Measurements from ENCODE around the gene COL23A1.
A peak's percentile ranks its signal among the peaks of the same experiment; 100 is the strongest.

COL23A1 gene

GRCh38 chr5:178338126-178338749 lies 252.0 kb downstream of the COL23A1 start (continued):
- no peak for TF ChIP-seq ZBTB11 (tag by site-specific recombination; conservative IDR thresholded peaks at IDR 0.05; ENCODE audit: low read depth)
- no peak for TF ChIP-seq ZNF10 (tag by site-specific recombination; IDR thresholded peaks at IDR 0.05)
- TF ChIP-seq, protein P1, sequence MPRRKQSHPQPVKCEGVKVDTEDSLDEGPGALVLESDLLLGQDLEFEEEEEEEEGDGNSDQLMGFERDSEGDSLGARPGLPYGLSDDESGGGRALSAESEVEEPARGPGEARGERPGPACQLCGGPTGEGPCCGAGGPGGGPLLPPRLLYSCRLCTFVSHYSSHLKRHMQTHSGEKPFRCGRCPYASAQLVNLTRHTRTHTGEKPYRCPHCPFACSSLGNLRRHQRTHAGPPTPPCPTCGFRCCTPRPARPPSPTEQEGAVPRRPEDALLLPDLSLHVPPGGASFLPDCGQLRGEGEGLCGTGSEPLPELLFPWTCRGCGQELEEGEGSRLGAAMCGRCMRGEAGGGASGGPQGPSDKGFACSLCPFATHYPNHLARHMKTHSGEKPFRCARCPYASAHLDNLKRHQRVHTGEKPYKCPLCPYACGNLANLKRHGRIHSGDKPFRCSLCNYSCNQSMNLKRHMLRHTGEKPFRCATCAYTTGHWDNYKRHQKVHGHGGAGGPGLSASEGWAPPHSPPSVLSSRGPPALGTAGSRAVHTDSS (tag by site-specific recombination; IDR thresholded peaks at IDR 0.05), result no peak
- TF ChIP-seq ZNF626 (tag by site-specific recombination; IDR thresholded peaks at IDR 0.05), result no peak
- TF ChIP-seq SP2 (tag by site-specific recombination; IDR thresholded peaks at IDR 0.05), result no peak
- no peak for TF ChIP-seq ZNF747 (tag by site-specific recombination; IDR thresholded peaks at IDR 0.05)

DNA sequence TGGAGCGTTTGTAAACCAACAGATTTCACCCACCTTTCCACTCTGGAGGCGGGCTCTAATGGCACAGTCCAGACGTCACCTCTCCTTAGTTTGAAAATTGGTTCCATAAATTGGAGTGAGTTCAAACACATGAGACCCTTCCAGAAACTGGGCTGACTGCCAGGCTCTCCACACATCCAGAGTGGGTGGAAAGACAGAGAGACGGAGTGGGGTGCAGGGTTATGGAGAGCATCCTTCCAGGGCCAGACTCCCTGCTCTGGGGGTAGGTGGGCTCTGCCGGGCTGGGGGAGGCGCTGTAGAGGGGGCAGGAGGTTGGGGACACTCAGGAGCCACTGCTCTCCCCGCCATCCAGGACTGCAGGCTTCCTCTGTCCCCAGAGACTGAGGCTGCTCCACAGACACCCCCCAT lies 252.9 kb downstream of the COL23A1 start:
- Histone ChIP-seq H3K36me3 (ENCODE audit: control insufficient read depth in 2 of 2, insufficient read depth in 1 of 2, low read length in 2 of 2) (no peaks in the 10 kb centered on the region), H3K4me1 (ENCODE audit: control insufficient read depth, insufficient read depth, low read length) (no peaks in the 10 kb centered on the region; the same call in 1 of the 2 replicates), H3K9me3 (ENCODE audit: control insufficient read depth, insufficient read depth, low read depth, low read length) (no peaks in the 10 kb centered on the region), H3K4me3 (ENCODE audit: low read depth, low read length) (no peak overlapping the region), H3K27ac (ENCODE audit: extremely low read depth, low read depth, low read length) (no peak overlapping the region)
- ChIA-PET CTCF (no interaction called here), POLR2A (no interaction called here)
- TF ChIP-seq ZNF670 (tag by site-specific recombination; IDR thresholded peaks at IDR 0.05; ENCODE audit: low read depth), result no peak
- TF ChIP-seq ZFHX2 (tag by site-specific recombination; conservative IDR thresholded peaks at IDR 0.05), result peak; percentile 94
- peak; percentile 88 for TF ChIP-seq EGR2 (tag by site-specific recombination; IDR thresholded peaks at IDR 0.05; ENCODE audit: low read depth)

GRCh38 chr5:178336889-178337288 lies 253.3 kb downstream of the COL23A1 start:
- ChIA-PET POLR2A (no interaction called here), CTCF (no interaction called here)
- H3K36me3 ChIP-seq (ENCODE audit: control insufficient read depth in 2 of 2, insufficient read depth in 1 of 2, low read length in 2 of 2), result no peaks in the 10 kb centered on the region
- H3K27ac ChIP-seq (ENCODE audit: extremely low read depth, low read depth, low read length), result no peak overlapping the region
- no peaks in the 10 kb centered on the region for H3K9me3 ChIP-seq (ENCODE audit: control insufficient read depth, insufficient read depth, low read depth, low read length)
- H3K4me3 ChIP-seq (ENCODE audit: low read depth, low read length), result no peak overlapping the region
- no peaks in the 10 kb centered on the region; the same call in 1 of the 2 replicates for H3K4me1 ChIP-seq (ENCODE audit: control insufficient read depth, insufficient read depth, low read length)
- TF ChIP-seq ZNF518A (tag by site-specific recombination; conservative IDR thresholded peaks at IDR 0.05; ENCODE audit: low read depth) (no peak), ZNF214 (tag by site-specific recombination; IDR thresholded peaks at IDR 0.05; ENCODE audit: borderline replicate concordance) (no peak), ZNF211 (tag by site-specific recombination; IDR thresholded peaks at IDR 0.05; ENCODE audit: low read depth) (no peak), ZNF510 (tag by site-specific recombination; IDR thresholded peaks at IDR 0.05; ENCODE audit: insufficient replicate concordance) (no peak), ZNF10 (tag by site-specific recombination; IDR thresholded peaks at IDR 0.05) (no peak), ZSCAN16 (tag by site-specific recombination; IDR thresholded peaks at IDR 0.05) (no peak)
- TF ChIP-seq, protein P2, sequence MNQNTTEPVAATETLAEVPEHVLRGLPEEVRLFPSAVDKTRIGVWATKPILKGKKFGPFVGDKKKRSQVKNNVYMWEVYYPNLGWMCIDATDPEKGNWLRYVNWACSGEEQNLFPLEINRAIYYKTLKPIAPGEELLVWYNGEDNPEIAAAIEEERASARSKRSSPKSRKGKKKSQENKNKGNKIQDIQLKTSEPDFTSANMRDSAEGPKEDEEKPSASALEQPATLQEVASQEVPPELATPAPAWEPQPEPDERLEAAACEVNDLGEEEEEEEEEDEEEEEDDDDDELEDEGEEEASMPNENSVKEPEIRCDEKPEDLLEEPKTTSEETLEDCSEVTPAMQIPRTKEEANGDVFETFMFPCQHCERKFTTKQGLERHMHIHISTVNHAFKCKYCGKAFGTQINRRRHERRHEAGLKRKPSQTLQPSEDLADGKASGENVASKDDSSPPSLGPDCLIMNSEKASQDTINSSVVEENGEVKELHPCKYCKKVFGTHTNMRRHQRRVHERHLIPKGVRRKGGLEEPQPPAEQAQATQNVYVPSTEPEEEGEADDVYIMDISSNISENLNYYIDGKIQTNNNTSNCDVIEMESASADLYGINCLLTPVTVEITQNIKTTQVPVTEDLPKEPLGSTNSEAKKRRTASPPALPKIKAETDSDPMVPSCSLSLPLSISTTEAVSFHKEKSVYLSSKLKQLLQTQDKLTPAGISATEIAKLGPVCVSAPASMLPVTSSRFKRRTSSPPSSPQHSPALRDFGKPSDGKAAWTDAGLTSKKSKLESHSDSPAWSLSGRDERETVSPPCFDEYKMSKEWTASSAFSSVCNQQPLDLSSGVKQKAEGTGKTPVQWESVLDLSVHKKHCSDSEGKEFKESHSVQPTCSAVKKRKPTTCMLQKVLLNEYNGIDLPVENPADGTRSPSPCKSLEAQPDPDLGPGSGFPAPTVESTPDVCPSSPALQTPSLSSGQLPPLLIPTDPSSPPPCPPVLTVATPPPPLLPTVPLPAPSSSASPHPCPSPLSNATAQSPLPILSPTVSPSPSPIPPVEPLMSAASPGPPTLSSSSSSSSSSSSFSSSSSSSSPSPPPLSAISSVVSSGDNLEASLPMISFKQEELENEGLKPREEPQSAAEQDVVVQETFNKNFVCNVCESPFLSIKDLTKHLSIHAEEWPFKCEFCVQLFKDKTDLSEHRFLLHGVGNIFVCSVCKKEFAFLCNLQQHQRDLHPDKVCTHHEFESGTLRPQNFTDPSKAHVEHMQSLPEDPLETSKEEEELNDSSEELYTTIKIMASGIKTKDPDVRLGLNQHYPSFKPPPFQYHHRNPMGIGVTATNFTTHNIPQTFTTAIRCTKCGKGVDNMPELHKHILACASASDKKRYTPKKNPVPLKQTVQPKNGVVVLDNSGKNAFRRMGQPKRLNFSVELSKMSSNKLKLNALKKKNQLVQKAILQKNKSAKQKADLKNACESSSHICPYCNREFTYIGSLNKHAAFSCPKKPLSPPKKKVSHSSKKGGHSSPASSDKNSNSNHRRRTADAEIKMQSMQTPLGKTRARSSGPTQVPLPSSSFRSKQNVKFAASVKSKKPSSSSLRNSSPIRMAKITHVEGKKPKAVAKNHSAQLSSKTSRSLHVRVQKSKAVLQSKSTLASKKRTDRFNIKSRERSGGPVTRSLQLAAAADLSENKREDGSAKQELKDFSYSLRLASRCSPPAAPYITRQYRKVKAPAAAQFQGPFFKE (tag by site-specific recombination; IDR thresholded peaks at IDR 0.05; ENCODE audit: borderline replicate concordance), result no peak

Measured in HEK293 (cell line).